GM21619 (cell line): Measurements from ENCODE around the gene VPS41.

Experiments used
- ATAC-seq: cut with Tn5 transposase; IDR thresholded peaks from one replicate; pipeline ENCODE4 v1.9.1; 2021; ENCODE audit not compliant: unreplicated experiment

VPS41 gene

DNA sequence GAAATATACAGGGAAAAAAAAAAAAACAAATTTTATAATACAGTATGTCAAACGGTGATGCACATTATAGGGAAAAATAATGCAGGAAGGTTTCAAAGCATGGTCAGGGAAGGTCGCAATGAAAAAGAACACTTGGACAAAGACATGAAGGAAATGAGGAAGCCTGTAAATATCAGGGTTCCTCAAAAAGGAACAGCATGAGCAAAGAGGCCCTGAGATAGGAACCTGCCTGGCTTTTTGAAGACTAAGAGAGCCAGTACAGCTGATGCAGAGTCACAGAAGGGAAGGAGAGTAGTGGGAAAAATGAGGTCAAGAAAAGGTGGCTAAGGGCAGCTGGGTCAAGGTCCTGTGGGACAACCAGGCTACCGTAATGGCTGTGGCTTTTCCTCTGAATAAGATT lies 1.9 kb downstream of the VPS41 start:
- no peak for ATAC-seq

DNA sequence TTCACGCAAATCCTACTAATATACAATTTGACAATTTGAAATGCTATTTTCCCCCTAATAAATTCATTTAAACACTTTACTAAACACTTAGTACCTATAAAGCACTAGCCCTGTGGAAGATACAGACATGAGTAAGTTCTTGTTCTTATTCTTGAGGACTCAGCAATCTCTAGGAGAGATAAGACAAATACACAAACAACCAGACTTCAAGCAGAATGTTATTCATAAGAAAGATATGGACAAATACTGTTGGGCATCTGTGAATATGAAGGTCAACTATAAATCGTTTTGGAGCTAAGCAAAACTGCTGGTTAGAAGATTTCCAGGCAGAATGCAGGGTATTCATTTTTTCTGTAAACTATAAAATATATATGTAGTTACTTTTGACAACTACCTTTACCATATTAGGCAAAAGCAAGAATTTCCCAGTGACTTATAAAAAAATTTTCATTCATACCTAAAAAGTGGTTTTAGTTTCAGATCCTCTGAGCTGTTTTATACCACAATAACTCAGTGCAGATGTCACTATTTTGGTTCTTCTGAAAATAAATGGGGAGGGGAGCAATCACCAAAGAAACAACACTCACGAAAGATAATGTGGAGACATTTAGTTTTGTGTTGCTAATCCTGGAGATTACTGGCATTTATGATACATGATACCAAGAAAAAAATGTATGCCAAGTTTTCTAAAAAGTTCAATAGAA lies 3.8 kb downstream of the VPS41 start:
- peak; percentile 33 for ATAC-seq

DNA sequence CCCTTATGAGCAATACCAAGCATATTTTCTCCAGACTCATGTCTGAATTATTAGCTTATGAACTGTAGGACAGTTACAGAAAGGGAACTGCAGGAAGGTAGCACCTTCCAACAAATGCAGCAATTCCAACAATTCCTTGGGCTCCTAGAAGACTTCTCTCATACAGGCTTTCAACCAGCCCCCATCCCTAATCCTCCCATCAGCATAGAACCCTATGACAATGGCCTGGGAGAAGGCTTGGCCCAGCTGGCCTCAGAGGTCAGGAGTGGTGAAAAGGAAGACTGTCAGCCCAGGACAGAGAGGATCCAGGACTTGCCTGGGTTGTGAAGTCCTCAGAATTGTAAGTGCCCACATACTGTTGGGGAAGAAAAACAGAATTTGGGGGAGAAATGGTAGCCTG lies 5.9 kb downstream of the VPS41 start:
- ATAC-seq, result no peak

DNA sequence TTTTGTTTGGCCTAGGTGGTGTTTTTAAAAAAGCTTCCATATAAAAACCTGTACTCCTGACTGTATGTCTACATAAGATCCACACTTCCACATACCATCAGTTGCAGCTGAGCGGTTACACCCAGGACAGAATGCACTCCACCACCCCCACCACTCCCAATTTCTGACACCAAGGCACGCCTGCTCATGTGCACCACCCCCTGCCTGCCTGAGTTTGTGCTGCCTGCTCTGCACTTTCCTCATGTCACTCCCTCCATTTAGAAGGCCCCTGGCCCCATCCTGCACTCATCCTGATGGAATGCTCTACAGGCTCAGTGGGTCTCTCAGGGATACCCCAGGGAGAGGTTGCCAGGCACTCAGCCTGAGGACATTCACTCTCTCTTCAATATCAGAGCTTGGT lies 6.5 kb downstream of the VPS41 start:
- no peak for ATAC-seq

DNA sequence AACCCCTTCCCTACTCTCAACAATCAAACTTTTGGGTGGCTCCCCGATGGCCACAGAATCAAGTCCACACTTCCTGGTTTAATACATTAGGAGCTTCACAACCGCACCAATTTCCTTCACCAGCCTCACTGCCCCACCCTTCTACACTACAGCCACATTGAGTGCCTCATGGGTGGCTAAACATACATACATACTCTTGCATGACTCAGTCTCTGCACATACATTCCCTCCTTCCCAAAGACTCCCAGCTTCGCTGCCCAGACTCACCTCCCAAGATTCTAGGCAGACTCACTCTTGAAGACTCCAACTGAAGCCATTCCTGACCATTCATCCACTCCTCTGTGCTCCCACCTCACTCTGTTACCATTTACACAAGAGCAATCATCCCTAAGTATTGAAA lies 15.9 kb downstream of the VPS41 start:
- ATAC-seq, result no peak

DNA sequence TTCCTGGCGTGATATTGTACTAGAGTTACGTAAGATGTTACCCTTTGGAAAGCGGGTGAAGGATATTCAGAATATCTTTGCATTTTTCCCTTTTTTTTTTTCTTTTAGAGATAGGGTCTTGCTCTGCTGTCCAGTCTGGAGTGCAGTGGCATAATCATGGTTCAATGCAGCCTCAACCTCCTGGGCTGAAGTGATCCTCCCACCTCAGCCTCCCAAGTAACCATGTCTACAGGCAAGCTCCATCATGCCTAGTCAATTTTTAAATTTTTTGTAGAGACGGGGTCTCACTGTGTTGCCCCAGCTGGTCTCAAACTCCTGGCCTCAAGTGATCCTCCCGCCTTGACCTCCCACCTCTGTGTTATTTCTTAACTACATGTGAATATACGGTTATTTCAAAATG lies 18.4 kb downstream of the VPS41 start:
- ATAC-seq, result no peak

DNA sequence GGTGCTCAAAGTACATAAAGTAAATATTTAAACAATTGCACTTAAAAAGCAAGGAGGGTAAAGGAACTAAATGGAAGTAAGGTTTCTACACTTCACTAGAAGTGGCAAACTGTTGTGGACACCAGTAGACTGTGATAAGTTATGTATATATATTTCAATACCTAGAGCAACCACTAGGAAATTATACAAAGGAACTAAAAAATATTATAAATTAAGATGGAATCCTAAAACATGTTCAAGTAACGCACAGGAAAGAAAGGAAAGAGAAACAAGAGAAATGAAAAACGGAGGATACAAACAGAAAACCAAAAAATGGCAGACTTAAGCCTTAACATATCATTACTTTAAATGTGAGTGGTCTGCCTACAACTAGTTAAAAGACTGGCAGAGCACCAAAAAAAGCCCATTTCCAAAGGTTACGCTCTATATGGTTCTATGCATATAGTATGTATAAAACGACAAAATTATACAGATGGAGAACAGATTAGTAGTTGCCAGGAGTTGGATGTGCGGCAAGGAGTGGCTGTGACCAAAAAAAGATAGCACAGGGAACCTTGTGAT lies 19.0 kb downstream of the VPS41 start:
- ATAC-seq, result no peak

DNA sequence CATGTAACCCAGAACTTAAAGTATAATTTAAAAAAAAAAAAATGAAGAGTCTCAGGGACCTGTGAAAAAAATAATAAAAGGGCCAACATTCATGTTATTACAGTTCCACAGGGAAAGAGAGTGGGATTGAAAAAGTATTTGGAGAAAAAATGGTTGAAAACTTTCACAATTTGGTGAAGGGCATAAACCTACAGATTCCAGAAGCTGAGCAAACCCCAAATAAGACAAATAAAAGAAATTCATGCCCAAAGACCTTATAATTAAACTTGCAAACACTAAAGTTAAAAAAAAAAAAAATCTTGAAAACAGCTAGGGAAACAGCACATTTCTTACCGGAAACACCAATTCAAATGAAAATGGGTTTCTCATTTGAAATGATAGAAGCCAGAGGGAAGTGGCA lies 19.9 kb downstream of the VPS41 start:
- ATAC-seq, result no peak

DNA sequence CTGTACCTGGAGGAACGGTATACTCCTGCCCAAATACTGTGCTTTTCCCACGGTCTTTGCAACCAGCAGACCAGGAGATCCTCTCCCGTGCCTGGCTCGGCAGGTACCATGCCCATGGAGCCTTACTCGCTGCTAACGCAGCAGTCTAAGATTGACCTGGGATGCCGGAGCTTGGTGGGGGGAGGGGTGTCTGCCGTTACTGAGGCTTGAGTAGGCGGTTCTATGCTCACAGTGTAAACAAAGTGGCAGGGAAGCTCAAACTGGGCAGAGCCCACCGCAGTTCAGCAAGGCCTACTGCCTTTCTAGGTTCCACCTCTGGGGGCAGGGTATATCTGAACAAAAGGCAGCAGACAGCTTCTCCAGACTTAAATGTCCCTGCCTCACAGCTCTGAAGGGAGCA lies 22.7 kb downstream of the VPS41 start:
- no peak for ATAC-seq

DNA sequence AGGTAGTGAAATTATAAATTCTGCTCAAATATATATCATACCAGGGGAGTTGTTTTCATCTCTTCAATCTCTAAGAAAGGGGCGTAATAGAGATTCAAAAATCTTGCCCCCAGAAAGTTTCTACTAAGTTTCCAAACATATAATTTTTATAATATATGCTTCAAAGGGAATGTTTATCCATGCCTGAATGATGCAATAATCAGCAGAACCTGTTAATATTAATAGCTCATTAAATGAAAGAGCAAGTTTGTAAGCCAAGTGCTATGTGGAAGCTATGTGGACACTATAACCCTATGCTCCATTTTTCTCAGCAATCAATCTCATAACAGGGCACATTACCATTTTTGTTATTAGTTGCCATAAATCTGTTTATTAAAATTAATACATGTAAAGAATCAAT lies 25.3 kb downstream of the VPS41 start:
- no peak for ATAC-seq

DNA sequence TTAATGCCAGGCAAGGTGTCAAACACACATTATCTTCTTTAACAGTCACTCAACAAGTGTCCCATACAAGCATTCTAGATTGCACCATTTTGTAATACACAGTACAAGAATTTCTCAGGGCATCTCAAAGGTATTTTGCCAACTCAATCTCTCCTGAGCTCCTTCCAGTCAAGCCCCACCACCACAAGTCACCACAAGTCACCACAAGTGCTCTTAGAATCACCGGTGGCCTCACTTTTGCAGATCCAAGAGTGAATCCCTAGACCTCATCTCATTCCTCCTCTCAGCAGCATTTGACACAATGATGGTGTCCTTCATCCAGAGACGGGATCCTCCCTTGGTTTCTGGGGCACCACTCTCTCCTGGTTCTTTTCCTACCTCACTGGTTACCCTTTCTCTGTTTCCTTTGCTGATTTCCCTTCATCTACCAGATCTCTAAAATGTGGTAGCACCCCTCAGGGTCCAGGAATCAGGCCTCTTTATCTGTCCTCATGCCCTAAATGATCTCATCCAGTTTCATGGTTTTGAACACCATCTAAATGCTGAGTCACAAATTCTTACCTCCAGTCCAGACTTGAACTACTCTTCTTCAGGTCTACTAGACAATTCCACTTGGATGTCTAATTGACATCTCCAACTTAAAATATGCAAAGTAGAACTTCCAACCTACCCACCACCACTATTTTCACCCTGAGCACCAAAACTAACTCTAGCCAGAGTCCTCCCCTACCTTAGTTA lies 26.9 kb downstream of the VPS41 start:
- no peak for ATAC-seq

DNA sequence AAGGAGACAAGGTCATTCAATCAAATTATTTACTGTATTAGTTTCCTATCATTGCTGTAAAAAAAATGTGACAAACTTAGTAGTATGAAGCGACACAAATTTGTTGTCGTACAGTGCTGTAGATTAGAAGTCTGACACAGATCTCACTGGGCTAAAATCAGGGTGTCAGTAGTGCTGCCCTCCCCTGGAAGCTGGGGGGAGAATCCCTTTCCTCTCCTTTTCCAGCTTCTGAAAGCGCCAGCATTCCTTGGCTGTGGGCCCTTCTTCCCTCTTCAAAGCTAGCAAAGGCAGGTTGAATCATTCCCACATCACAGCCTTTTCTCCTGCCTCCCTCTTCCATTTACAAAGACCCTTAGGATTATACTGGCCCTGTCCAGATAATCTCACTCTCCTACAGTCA lies 28.0 kb downstream of the VPS41 start:
- no peak for ATAC-seq

DNA sequence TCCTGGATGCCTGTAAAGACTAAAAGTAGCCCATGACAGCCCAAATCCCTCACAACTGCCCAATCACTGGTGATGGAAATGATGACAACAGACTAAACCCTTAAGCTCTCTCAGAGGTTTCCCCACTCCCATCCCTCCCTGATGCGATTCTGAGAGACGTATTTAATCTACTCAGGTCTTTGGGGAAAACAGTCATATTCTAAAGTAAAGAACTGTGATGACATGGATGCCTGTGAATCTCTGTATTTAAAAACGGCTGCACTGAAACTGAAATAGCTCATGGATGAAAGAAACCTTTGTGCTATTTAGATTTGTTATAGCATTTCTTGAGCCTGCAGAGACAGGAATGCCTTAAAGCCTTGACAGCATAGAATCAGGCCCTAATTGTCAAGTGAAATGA lies 28.5 kb downstream of the VPS41 start:
- no peak for ATAC-seq

DNA sequence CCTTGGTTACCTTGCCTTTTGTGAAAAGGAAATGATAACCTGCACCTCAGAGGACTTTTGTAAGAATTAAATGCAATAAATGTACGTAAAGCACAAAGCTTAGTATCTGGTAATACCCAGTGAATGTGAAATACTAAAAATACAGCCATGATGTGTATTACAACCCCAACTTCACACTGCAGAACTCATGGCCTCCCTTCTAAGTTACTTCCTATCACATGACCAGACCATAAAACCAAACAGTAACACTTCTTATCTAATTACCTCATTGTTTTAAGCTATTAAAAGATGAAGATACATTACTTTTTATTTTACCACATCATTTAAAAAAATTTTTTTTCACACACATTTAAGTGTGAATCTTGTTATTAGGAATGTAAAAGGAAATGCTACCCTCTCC lies 29.0 kb downstream of the VPS41 start:
- no peak for ATAC-seq

DNA sequence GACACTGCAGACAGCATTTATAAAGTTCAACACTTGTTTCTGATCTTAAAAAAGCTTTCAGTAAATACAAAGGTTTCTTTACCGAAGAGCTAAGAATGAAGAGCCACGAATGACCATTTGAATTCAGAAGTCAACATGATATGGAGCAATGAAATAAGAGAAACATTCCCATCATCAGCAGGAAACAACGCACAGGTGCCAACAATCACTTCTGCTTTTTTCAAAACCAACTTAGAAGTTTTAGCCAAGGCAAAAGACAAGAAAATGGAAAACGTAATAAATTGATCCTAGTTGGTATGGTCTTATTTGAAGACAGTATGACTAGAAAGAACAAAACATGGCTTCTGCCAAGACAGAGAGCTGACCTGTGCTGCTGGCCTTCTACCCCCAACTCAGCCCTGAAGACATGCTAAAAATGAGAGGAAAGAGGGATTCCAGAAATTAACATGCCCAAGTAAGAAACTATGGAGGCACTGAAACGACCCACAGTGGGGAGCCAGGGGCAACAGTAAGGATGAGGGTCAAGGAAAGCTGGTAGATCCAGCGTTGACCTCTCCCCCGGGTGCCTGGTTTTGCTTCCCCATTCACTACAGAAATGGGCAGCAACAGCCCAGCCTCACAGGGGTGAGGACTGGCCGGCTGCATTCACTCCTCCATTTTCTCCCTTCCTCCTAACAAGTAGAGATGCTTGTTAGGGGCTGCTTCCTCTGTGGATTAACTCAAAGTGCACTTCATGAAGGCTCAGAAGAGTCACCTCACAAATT lies 30.1 kb downstream of the VPS41 start:
- no peak for ATAC-seq

DNA sequence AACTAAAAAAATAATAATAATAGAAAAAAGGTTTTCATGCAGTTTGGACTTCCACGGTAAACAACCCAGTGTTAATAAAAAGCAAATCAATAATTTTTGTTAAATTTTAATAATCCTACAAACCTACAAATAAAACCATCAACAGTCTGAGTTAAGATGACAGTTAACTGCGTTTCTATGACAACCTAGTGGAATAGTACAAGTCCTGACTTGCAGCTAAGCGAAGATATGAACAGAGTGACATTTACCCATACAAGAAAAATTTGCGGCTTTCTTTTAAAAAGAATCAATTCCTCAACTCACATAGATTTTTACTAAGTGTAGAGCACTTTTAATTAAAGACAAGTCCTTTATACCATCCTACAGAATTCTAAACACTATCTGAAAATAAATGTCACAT lies 35.6 kb downstream of the VPS41 start:
- ATAC-seq, result no peak

DNA sequence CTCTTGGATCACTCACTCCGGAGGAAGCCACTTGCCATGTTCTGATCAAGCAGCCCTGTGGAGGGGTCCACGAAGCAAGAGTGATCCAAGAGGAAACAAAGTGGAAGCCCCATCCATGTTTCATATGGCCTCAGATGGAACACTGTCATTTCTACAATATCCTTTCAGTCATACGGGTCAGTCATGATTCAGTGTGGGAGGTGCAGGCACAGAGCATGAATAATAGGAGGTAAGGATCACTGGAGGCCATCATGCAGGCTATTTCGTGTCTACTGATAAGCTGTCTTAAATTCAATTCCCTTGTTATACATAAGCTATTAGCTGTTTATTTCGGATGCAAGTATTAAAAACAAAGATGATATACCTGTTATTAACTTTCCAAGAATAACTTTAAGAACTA lies 36.8 kb downstream of the VPS41 start:
- ATAC-seq, result no peak

DNA sequence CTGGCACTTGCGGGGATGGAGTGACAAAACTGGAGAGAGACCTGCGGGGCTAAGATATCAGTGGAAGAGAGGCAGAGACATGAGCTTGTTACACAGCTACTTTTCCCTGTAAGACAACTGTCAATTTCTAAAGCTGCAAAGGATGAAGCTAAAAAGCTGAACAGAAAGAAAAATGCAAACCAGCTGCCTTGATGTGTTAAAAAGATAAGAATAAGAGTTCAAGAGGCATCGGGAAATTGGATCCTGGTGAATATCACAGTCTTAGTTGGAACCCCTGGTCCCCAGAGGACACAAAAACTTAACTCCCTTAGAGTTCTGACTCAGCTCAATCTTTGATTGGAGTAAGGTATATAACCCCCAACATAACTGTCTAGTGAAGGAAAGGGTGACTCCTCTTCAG lies 38.8 kb downstream of the VPS41 start:
- ATAC-seq, result no peak

DNA sequence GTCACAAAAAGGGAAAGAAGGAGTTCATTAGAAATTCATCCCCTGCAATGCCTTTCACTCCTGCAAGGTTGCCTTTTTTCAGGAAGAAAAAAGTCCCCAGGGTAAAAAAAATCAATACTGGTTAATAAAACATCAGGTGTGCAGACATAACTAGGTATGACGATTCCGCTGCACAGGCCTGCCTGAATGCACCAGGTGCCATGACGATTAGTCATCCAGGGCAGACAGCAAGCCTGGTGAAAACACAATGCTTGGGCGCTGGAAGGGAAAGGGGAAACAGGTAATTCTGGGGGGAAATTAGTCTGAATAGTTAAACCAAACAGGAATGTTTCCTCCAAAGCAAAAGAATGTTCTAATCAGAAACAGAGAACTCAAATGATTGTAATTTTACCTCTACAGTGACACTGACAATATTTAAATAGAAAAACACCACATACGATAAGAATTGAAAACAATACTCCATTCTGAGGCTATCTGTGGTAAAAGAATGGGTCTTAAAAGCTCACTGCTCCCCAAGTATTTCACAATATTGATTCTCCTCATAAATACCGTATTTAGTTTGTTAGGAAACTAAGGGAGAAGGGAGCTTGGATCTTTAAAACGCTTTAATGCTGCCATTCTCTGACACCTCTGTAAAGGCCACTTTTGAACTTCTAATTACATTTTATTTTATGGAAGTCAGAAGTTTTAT lies 45.2 kb downstream of the VPS41 start:
- no peak for ATAC-seq

DNA sequence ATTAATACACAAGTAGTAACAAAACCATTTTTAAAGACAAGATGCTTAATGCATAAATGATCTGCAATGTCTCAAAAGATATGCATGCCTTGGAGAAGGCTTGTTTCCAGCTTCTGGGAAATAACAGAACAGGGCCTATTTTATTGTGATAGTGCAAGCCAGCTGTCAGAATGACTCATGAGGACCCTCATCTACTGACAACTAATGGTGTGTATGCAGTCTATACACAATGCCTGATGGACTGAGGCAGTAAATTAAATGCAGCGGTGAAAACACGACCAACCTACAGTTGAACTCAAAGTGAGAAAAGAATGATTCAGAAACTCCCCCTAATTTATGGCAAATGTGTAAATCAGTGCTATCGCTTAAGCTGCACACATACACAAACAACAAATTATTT lies 46.3 kb downstream of the VPS41 start:
- ATAC-seq, result no peak

DNA sequence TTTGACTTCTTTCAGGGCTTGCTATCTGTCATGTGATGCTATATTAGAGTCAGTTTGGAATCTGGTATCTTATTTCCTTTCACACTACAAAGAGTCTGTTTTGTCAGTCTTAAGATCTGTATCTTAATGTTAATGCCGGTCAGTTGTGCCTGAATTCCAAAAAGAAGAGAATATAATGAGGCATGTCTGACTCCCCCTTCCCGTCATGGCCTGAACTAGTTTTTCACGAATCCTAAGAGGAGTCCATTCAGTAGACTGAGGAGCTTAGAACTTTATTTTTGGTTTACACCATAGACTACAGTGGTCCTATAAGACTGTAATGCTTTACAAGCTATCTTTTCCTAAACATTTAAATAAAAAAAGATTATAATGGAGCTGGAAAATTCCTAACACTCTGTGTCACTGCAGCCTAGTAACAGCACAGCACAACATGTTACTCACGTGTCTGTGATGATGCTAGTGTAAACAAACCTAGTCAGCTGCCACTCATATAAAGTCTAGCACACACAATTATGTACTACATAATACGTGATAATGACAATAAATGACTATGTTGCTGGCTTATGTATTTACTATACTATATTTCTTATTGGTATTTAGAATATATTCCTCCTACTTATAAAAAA lies 50.6 kb downstream of the VPS41 start:
- no peak for ATAC-seq
